Spleen (tissue), 11 donors: ENCODE results near the gene TTC24. TPM values are rescaled to one million over a fixed set of nuclear protein-coding genes. Genes with fewer than 3 reads are reported as not detected.

Experiments used
- DNase-seq: peaks from one replicate; pipeline ENCODE4 v3.0.0-alpha.2; 2020
- H3K27ac ChIP-seq, 8 donors: fragments of 200-600 bp; sonication (generic) in 7 of 8; 1 replicate in 4 of 8; 2 replicates in 4 of 8; pipeline versions ENCODE4 v1.5.0 to v1.8.0; 2016 to 2021; ENCODE audit warnings: inconsistent platforms in 4 of 8, mild to moderate bottlenecking in 4 of 8, moderate library complexity in 1 of 8
- H3K27me3 ChIP-seq, 7 donors: fragments of 200-600 bp; sonication (generic) in 6 of 7; replicated peaks in 1 of 7; 1 replicate in 4 of 7; 2 replicates in 3 of 7; pipeline versions ENCODE4 v1.5.0 to v1.8.0; 2016 to 2021; ENCODE audit warnings: inconsistent platforms in 3 of 7, mild to moderate bottlenecking in 1 of 7
- H3K36me3 ChIP-seq, 6 donors: fragments of 200-600 bp; sonication (generic) in 5 of 6; 1 replicate in 4 of 6; 2 replicates in 2 of 6; pipeline versions ENCODE4 v1.5.0 to v1.8.0; 2016 to 2021; ENCODE audit warnings: inconsistent platforms in 2 of 6
- H3K4me1 ChIP-seq, 6 donors: fragments of 200-600 bp; sonication (generic) in 5 of 6; 1 replicate in 3 of 6; 2 replicates in 3 of 6; pipeline versions ENCODE4 v1.5.0 to v1.8.0; 2016 to 2021; ENCODE audit warnings: inconsistent platforms in 3 of 6
- H3K4me3 ChIP-seq, 8 donors: fragments of 200-600 bp; sonication (generic) in 7 of 8; 1 replicate in 4 of 8; 2 replicates in 4 of 8; pipeline versions ENCODE4 v1.5.0 to v1.8.0; 2016 to 2021; ENCODE audit warnings: inconsistent platforms in 4 of 8, mild to moderate bottlenecking in 4 of 8, moderate library complexity in 2 of 8
- H3K9me3 ChIP-seq, 8 donors: fragments of 200-600 bp; sonication (generic) in 7 of 8; 1 replicate in 4 of 8; 2 replicates in 4 of 8; pipeline versions ENCODE4 v1.5.0 to v1.8.0; 2016 to 2021; ENCODE audit warnings: inconsistent platforms in 4 of 8
- POLR2A ChIP-seq, 3 donors: fragments of 450-650 bp; IDR thresholded peaks; one replicate each; pipeline ENCODE4 v1.5.1; 2017; ENCODE audit warnings: antibody characterized with exemption in 3 of 3, mild to moderate bottlenecking in 1 of 3
- POLR2AphosphoS5 ChIP-seq, 3 donors: sonication (generic); formaldehyde crosslinking; IDR thresholded peaks; one replicate each; pipeline ENCODE4 v1.5.1; 2017; ENCODE audit warnings: antibody characterized with exemption in 3 of 3
- WGBS, 5 donors: extraction: QIAGEN DNeasy Blood & Tissue Kit in 3 of 5; methylation state at CpG; one replicate each; pipeline versions ENCODE4 v1.1.5 to v1.1.7; 2013 to 2018; 5-methylcytosine and 5-hydroxymethylcytosine counted together
- intact Hi-C: fragments of 100-400 bp; cut with DNase I; formaldehyde crosslinking; loops from one replicate; pipeline ENCODE4 v1.15.0; 2023; ENCODE audit warnings: low total_unique reads
- polyA plus RNA-seq, 3 donors: library from polyadenylated mRNA; stranded (reverse); fragments of 200-250 nt; gene quantifications; one replicate each; pipeline ENCODE4 v1.2.1, GENCODE V29; 2013
- total RNA-seq, 7 donors: library from RNA; depleted of rRNA in 3 of 7; stranded (reverse); fragments of >200 nt in 3 of 7; fragmentation: NEBNext Ultra II Directional in 4 of 7; extraction: Animal tissue kit (Norgen Biotek cat#: 25700) in 4 of 7; gene quantifications; one replicate each; pipeline versions ENCODE4 v1.1.0 to v1.2.1, GENCODE V29; 2016 to 2021
- TF ChIP-seq, protein P1 (sequence below), 11 experiments: fragments of 200-600 bp in 7 of 11; fragments of 450-650 bp in 4 of 11; sonication (generic) in 4 of 11; IDR thresholded peaks in 8 of 11; conservative IDR thresholded peaks in 3 of 11; 1 replicate in 7 of 11; 2 replicates in 4 of 11; pipeline versions ENCODE4 v1.4.0 to v1.8.0; 2016 to 2021; ENCODE audit warnings: antibody characterized with exemption in 11 of 11, inconsistent platforms in 4 of 11, mild to moderate bottlenecking in 1 of 11
- donor health status: healthy with polysubstance abuse.
- donor health status: DM: no; HTN: no; CAD: no; lungs with moderate emphysema.
- donor health status: DM: no; HTN: no; CAD: no.
- donor health status: Bipolar disorder and iron deficiency.
- donor health status: healthy.
- donor health status: DM: no; HTN: no; CAD: no.
- donor health status: DM: yes; HTN: yes; CAD: no.

TTC24 gene
- total and polyA plus RNA-seq, 10 donors: 2.3 to 6.4 (median 4.0) TPM

DNA sequence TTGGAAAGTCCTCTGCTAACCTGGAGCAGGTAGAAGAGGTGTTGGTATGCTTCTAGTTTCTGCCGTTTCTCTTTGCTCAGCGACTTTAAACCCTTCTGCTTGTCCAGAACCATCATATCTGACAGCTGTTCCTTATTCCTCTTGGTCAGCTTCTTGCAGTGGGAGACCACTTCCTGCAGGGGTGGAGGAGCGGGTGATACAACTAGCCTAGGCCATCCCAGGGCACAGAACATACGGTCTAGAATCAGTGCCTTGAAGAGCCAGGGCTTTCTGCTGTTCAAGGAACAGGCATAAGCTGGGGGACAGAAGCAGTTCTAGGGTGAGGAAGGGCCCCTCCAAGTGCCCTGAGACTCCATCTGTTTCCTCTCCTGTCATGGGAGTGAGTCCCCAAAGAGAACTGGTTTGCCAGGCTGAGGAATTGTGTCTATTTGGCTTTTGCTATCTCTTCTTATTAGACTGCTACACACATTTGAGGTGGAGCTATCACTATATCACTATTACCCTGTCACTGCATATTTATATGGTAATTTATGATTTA lies 39.6 kb upstream of the TTC24 start:
- intact Hi-C loops: no loop called here
- TF ChIP-seq POLR2A (IDR thresholded peaks at IDR 0.05) (no peak), POLR2AphosphoS5 (IDR thresholded peaks at IDR 0.05) (no peak)
- TF ChIP-seq, protein P1, sequence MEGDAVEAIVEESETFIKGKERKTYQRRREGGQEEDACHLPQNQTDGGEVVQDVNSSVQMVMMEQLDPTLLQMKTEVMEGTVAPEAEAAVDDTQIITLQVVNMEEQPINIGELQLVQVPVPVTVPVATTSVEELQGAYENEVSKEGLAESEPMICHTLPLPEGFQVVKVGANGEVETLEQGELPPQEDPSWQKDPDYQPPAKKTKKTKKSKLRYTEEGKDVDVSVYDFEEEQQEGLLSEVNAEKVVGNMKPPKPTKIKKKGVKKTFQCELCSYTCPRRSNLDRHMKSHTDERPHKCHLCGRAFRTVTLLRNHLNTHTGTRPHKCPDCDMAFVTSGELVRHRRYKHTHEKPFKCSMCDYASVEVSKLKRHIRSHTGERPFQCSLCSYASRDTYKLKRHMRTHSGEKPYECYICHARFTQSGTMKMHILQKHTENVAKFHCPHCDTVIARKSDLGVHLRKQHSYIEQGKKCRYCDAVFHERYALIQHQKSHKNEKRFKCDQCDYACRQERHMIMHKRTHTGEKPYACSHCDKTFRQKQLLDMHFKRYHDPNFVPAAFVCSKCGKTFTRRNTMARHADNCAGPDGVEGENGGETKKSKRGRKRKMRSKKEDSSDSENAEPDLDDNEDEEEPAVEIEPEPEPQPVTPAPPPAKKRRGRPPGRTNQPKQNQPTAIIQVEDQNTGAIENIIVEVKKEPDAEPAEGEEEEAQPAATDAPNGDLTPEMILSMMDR (IDR thresholded peaks at IDR 0.05 in 8 of 11, conservative IDR thresholded peaks at IDR 0.05 in 3 of 11): no peak
- H3K27ac ChIP-seq: no peak overlapping the region
- no peak overlapping the region for H3K4me3 ChIP-seq
- no peaks in the 10 kb centered on the region for H3K9me3 ChIP-seq
- no peaks in the 10 kb centered on the region for H3K27me3 ChIP-seq
- DNase-seq: no peak
- peaks cover 0 to 70% (median 0%) of the 10 kb centered on the region in 6 donors for H3K36me3 ChIP-seq
- H3K4me1 ChIP-seq: no peaks in the 10 kb centered on the region
- 57 to 68% (median 58%) methylated on average over 4 of the region's 4 CpGs for WGBS, 5 donors

DNA sequence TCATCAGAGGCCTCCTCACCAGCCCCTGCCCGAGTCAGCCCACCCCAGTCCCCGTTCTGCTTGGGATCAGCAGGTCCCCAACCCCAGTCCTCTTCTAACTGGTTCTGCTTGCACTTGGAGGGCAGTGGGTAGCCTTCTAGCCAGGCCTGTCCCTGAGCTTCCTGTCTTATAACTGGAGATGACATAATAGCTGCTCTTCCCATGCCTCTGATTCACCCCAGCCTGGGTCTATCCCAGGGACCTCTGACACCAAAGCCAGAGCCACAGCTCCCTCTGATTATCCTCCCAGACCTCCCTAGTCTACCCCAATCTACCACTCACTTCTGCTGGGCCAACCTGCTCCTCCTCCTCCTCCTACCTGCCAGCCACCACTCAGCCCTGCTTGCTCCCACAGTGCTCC lies 38.6 kb upstream of the TTC24 start:
- no peak overlapping the region for H3K27ac ChIP-seq
- H3K36me3 ChIP-seq: peaks cover 0 to 59% (median 0%) of the 10 kb centered on the region in 6 donors
- no peaks in the 10 kb centered on the region for H3K9me3 ChIP-seq
- DNase-seq: no peak
- no peaks in the 10 kb centered on the region for H3K27me3 ChIP-seq
- no peaks in the 10 kb centered on the region for H3K4me1 ChIP-seq
- no peak overlapping the region for H3K4me3 ChIP-seq
- intact Hi-C loops: no loop called here
- 91 to 100% (median 94%) methylated on average over 2 of the region's 2 CpGs for WGBS, 5 donors
- TF ChIP-seq, protein P1 (IDR thresholded peaks at IDR 0.05 in 8 of 11, conservative IDR thresholded peaks at IDR 0.05 in 3 of 11): no peak
- no peak for TF ChIP-seq POLR2A (IDR thresholded peaks at IDR 0.05)
- TF ChIP-seq POLR2AphosphoS5 (IDR thresholded peaks at IDR 0.05): no peak

DNA sequence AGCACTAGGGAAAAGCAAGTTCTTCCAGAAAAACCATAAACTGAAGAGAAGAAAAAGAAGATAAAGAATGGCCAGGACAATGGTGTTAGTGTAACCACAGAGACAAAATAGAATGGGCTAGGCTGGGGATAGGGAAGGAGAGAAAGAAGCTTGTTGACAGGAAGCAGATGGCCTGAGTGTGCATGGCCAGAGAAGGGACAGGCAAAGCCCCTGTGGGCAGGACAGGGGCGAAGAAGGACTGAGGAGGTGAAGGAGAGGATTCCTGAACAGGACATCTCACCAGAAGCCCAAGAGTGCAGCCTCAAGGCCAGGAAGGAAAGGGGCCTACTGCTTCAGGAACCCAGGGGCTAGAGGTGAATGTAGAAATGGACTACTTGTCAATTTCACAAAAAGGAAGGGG lies 36.5 kb upstream of the TTC24 start:
- Histone ChIP-seq H3K9me3 (no peaks in the 10 kb centered on the region), H3K4me3 (no peak overlapping the region), H3K4me1 (no peaks in the 10 kb centered on the region), H3K27me3 (no peaks in the 10 kb centered on the region), H3K27ac (no peak overlapping the region), H3K36me3 (peaks cover 0 to 60% (median 0%) of the 10 kb centered on the region in 6 donors)
- intact Hi-C loops: no loop called here
- no peak for DNase-seq
- 51 to 78% (median 58%) methylated on average over 1 of the region's 1 CpG for WGBS, 5 donors
- TF ChIP-seq POLR2A (IDR thresholded peaks at IDR 0.05): no peak
- TF ChIP-seq POLR2AphosphoS5 (IDR thresholded peaks at IDR 0.05): no peak
- TF ChIP-seq, protein P1 (IDR thresholded peaks at IDR 0.05 in 8 of 11, conservative IDR thresholded peaks at IDR 0.05 in 3 of 11): no peak

DNA sequence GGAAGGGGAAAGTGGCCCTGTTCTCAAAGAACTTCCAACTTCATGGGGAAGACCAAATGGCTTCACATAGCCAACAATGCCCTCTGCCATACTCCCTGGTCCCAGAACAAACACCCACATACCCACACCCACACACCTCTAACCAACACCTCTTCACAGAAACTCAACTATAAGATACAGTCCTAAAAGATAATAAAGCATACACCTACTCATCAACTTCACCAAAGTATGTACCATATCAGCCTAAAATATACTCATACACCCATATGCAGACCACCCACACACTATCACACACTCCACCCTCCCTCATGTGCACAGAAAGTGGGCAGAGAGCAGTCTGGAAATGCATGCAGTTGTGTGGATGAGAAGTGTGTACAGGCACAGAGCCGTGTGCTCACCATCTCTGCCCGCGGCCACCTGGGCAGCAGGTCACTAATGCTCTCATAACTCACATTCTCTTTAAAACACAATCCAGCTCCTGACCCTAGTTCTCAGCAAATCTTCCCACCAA lies 34.9 kb upstream of the TTC24 start:
- Histone ChIP-seq H3K27me3 (no peaks in the 10 kb centered on the region), H3K4me1 (no peaks in the 10 kb centered on the region), H3K9me3 (no peaks in the 10 kb centered on the region), H3K36me3 (peaks cover 0 to 59% (median 0%) of the 10 kb centered on the region in 6 donors), H3K4me3 (no peak overlapping the region), H3K27ac (no peak overlapping the region)
- 97 to 100% (median 98%) methylated on average over 3 of the region's 3 CpGs for WGBS, 5 donors
- intact Hi-C loops: no loop called here
- no peak for DNase-seq
- no peak for TF ChIP-seq POLR2A (IDR thresholded peaks at IDR 0.05)
- no peak for TF ChIP-seq POLR2AphosphoS5 (IDR thresholded peaks at IDR 0.05)
- TF ChIP-seq, protein P1 (IDR thresholded peaks at IDR 0.05 in 8 of 11, conservative IDR thresholded peaks at IDR 0.05 in 3 of 11): no peak
